Neural cell (in vitro differentiated cells): Measurements from ENCODE around the gene GCNT1. TPM values are rescaled to one million over a fixed set of nuclear protein-coding genes. Genes with fewer than 3 reads are reported as not detected.
"Not testable (repeated sequence)": the region's sequence is repeated elsewhere in the genome, so short reads cannot be mapped to it uniquely, and the experiment has no call there.

Experiments used
- H2AFZ ChIP-seq: fragments of 200-600, 300-800 bp; sonication (generic), shearing (Covaris generic); 2 replicates; pipeline ENCODE4 v1.6.0; 2014; ENCODE audit warnings: low read depth, mild to moderate bottlenecking, antibody characterized with exemption, low read length, moderate library complexity
- H3F3A ChIP-seq: fragments of 200-600 bp; shearing (Covaris generic); 2 replicates; pipeline ENCODE4 v1.6.1; 2016; ENCODE audit warnings: mild to moderate bottlenecking, moderate library complexity, mixed read lengths, antibody characterized with exemption, low read length; ENCODE audit not compliant: insufficient read depth, poor library complexity, severe bottlenecking
- H3K27ac ChIP-seq: fragments of 200-600, 300-800 bp; sonication (generic), shearing (Covaris generic); 2 replicates; pipeline ENCODE4 v1.5.1; 2014; ENCODE audit warnings: mild to moderate bottlenecking, low read length, moderate library complexity
- H3K27me3 ChIP-seq: fragments of 300-800, 200-600 bp; sonication (generic), shearing (Covaris generic); 2 replicates; pipeline ENCODE4 v1.6.0; 2014; ENCODE audit warnings: mild to moderate bottlenecking, low read depth, low read length, moderate library complexity; ENCODE audit not compliant: insufficient read depth
- H3K36me3 ChIP-seq: fragments of 300-800, 200-600 bp; sonication (generic), shearing (Covaris generic); 2 replicates; pipeline ENCODE4 v1.5.1; 2014; ENCODE audit warnings: mild to moderate bottlenecking, antibody characterized with exemption, low read length, moderate library complexity; ENCODE audit not compliant: insufficient read depth
- H3K4me2 ChIP-seq: fragments of 300-800, 200-600 bp; sonication (generic), shearing (Covaris generic); 2 replicates; pipeline ENCODE4 v1.6.0; 2014; ENCODE audit warnings: mild to moderate bottlenecking, low read length
- H3K4me3 ChIP-seq: fragments of 300-800, 200-600 bp; sonication (generic), shearing (Covaris generic); 2 replicates; pipeline ENCODE4 v1.5.1; 2014; ENCODE audit warnings: mild to moderate bottlenecking, low read length, moderate library complexity
- H3K79me2 ChIP-seq: fragments of 200-600 bp; shearing (Covaris generic); replicated peaks from 2 replicates; pipeline ENCODE4 v1.6.0; 2014; ENCODE audit warnings: mild to moderate bottlenecking, low read length, moderate library complexity; ENCODE audit not compliant: insufficient read depth
- H3K9ac ChIP-seq: fragments of 300-800, 200-600 bp; sonication (generic), shearing (Covaris generic); 2 replicates; pipeline ENCODE4 v1.6.1; 2016; ENCODE audit warnings: mild to moderate bottlenecking, low read length, mixed read lengths
- H3K9me2 ChIP-seq: fragments of 200-600 bp; shearing (Covaris generic); 2 replicates; pipeline ENCODE4 v1.6.1; 2016; ENCODE audit warnings: mild to moderate bottlenecking, low read length, mixed read lengths; ENCODE audit not compliant: insufficient read depth
- H3K9me3 ChIP-seq: fragments of 200-600, 300-800 bp; sonication (generic), shearing (Covaris generic); 2 replicates; pipeline ENCODE4 v1.6.1; 2016; ENCODE audit warnings: mild to moderate bottlenecking, mixed run types, low read length, moderate library complexity, mixed read lengths
- H4K20me1 ChIP-seq: fragments of 200-600 bp; shearing (Covaris generic); 2 replicates; pipeline ENCODE4 v1.6.1; 2016; ENCODE audit warnings: mild to moderate bottlenecking, mixed run types; ENCODE audit not compliant: insufficient read depth
- CTCF ChIP-seq: fragments of 450-650 bp; IDR thresholded peaks from 2 replicates; pipeline ENCODE4 v1.5.1; 2014; ENCODE audit warnings: antibody characterized with exemption, mild to moderate bottlenecking, moderate library complexity; ENCODE audit not compliant: poor library complexity, severe bottlenecking
- EP300 ChIP-seq: fragments of 450-650 bp; conservative IDR thresholded peaks from 2 replicates; pipeline ENCODE4 v1.6.1; 2014; ENCODE audit warnings: antibody characterized with exemption, mild to moderate bottlenecking, moderate library complexity; ENCODE audit not compliant: poor library complexity, severe bottlenecking
- EZH2 ChIP-seq: fragments of 200-600, 300-800 bp; shearing (Covaris generic), sonication (generic); IDR thresholded peaks from 2 replicates; pipeline ENCODE4 v1.6.1; 2014; ENCODE audit warnings: antibody characterized with exemption, low read length, borderline replicate concordance, mild to moderate bottlenecking; ENCODE audit not compliant: insufficient read depth, poor library complexity, severe bottlenecking
- MXI1 ChIP-seq: fragments of 450-650 bp; conservative IDR thresholded peaks from 2 replicates; pipeline ENCODE4 v1.6.1; 2014; ENCODE audit warnings: antibody characterized with exemption, mild to moderate bottlenecking; ENCODE audit not compliant: poor library complexity, severe bottlenecking
- POLR2AphosphoS5 ChIP-seq: IDR thresholded peaks from 2 replicates; pipeline ENCODE4 v1.6.1; 2012
- RAD21 ChIP-seq: fragments of 450-650 bp; conservative IDR thresholded peaks from 2 replicates; pipeline ENCODE4 v1.6.1; 2014; ENCODE audit warnings: antibody characterized with exemption, mild to moderate bottlenecking, moderate library complexity
- SMC3 ChIP-seq: fragments of 450-650 bp; conservative IDR thresholded peaks from 2 replicates; pipeline ENCODE4 v1.6.1; 2014; ENCODE audit warnings: antibody characterized with exemption, mild to moderate bottlenecking, moderate library complexity; ENCODE audit not compliant: poor library complexity
- TAF1 ChIP-seq: IDR thresholded peaks from 2 replicates; pipeline ENCODE4 v1.6.1; 2012; ENCODE audit warnings: low read depth
- polyA plus RNA-seq: library from polyadenylated mRNA; depleted of rRNA; stranded (reverse); fragments of >200 nt; gene quantifications from 2 replicates; pipeline ENCODE4 v1.2.3, GENCODE V29; 2014
- TF ChIP-seq, protein P1 (sequence below): IDR thresholded peaks from 2 replicates; pipeline ENCODE4 v1.6.1; 2012; ENCODE audit warnings: borderline replicate concordance

Gene GCNT1
- polyA plus RNA-seq, 1 donor from 2014 or later, result 0.22 TPM

GRCh38 chr9:76437017-76437699 lies 21.8 kb upstream of the GCNT1 start:
- not testable (repeated sequence) for H3K79me2 ChIP-seq, H3K27me3 ChIP-seq, H3K4me3 ChIP-seq, H4K20me1 ChIP-seq, H3F3A ChIP-seq, H3K36me3 ChIP-seq, H3K4me2 ChIP-seq, H3K9ac ChIP-seq, H3K27ac ChIP-seq, H3K9me3 ChIP-seq, H2AFZ ChIP-seq, H3K9me2 ChIP-seq

GRCh38 chr9:76438841-76439588 lies 20.0 kb upstream of the GCNT1 start:
- H3K9me3 ChIP-seq, result no peaks in the 10 kb centered on the region
- H3K4me2 ChIP-seq, result no peak overlapping the region
- no peaks in the 10 kb centered on the region for H3K79me2 ChIP-seq
- no peak overlapping the region for H3K4me3 ChIP-seq
- H3K27ac ChIP-seq, result no peak overlapping the region
- H3K9me2 ChIP-seq, result no peaks in the 10 kb centered on the region
- no peaks in the 10 kb centered on the region for H4K20me1 ChIP-seq
- H3F3A ChIP-seq, result no peaks in the 10 kb centered on the region
- TF ChIP-seq EZH2, result no peak
- no peak for TF ChIP-seq CTCF
- no peak for TF ChIP-seq SMC3
- no peak for TF ChIP-seq MXI1
- TF ChIP-seq EP300, result no peak
- no peak for TF ChIP-seq TAF1
- TF ChIP-seq, protein P1, sequence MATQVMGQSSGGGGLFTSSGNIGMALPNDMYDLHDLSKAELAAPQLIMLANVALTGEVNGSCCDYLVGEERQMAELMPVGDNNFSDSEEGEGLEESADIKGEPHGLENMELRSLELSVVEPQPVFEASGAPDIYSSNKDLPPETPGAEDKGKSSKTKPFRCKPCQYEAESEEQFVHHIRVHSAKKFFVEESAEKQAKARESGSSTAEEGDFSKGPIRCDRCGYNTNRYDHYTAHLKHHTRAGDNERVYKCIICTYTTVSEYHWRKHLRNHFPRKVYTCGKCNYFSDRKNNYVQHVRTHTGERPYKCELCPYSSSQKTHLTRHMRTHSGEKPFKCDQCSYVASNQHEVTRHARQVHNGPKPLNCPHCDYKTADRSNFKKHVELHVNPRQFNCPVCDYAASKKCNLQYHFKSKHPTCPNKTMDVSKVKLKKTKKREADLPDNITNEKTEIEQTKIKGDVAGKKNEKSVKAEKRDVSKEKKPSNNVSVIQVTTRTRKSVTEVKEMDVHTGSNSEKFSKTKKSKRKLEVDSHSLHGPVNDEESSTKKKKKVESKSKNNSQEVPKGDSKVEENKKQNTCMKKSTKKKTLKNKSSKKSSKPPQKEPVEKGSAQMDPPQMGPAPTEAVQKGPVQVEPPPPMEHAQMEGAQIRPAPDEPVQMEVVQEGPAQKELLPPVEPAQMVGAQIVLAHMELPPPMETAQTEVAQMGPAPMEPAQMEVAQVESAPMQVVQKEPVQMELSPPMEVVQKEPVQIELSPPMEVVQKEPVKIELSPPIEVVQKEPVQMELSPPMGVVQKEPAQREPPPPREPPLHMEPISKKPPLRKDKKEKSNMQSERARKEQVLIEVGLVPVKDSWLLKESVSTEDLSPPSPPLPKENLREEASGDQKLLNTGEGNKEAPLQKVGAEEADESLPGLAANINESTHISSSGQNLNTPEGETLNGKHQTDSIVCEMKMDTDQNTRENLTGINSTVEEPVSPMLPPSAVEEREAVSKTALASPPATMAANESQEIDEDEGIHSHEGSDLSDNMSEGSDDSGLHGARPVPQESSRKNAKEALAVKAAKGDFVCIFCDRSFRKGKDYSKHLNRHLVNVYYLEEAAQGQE, result no peak
- no peak for TF ChIP-seq POLR2AphosphoS5
- TF ChIP-seq RAD21, result no peak
- no peaks in the 10 kb centered on the region for H3K36me3 ChIP-seq
- no peak overlapping the region for H2AFZ ChIP-seq
- H3K27me3 ChIP-seq, result no peaks in the 10 kb centered on the region
- H3K9ac ChIP-seq, result no peak overlapping the region
